GM19438 (cell line): Measurements from ENCODE around the gene RBMS3.

Source experiments
- ATAC-seq: cut with Tn5 transposase; IDR thresholded peaks from one replicate; pipeline ENCODE4 v1.9.1; 2021; ENCODE audit warnings: low read depth; ENCODE audit not compliant: unreplicated experiment

RBMS3 gene

DNA sequence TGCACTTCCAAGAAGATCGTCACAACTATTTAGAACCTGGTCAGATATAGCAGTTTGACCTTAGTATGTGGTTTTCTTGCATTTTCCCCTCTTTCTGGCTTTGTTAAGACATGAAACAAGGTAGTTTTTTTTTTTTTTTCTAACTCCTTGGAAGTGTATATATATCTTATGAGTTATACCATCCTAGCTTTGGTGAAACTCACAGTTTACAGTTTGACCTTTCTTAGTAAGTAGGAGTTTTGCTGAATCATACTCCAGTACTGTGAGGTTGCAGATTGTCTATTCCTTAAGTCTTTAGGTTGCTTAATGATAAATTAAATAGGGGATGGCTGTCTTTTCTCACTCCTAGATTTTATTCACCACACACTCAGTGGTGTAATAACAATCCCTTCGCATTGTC is 325.0 kb downstream of the RBMS3 start:
- ATAC-seq, result no peak

DNA sequence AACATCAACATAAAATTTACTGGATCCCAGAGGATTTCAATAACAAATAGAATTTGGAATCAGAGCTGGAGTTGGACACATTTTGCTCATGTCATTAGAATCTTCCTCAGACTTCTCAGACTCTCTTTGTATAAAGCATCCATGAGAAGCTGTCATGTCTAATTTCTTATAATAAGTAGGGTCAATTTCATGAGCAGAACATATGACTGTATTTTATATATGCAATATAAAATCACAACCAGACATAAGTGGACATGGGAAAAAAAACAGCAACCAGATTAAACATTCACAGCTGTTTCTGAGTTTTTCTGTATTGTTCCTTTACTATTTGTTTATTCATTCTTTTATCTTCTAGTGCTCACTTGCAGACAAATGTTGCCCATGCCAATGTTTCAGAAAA is 325.5 kb downstream of the RBMS3 start:
- ATAC-seq, result no peak

DNA sequence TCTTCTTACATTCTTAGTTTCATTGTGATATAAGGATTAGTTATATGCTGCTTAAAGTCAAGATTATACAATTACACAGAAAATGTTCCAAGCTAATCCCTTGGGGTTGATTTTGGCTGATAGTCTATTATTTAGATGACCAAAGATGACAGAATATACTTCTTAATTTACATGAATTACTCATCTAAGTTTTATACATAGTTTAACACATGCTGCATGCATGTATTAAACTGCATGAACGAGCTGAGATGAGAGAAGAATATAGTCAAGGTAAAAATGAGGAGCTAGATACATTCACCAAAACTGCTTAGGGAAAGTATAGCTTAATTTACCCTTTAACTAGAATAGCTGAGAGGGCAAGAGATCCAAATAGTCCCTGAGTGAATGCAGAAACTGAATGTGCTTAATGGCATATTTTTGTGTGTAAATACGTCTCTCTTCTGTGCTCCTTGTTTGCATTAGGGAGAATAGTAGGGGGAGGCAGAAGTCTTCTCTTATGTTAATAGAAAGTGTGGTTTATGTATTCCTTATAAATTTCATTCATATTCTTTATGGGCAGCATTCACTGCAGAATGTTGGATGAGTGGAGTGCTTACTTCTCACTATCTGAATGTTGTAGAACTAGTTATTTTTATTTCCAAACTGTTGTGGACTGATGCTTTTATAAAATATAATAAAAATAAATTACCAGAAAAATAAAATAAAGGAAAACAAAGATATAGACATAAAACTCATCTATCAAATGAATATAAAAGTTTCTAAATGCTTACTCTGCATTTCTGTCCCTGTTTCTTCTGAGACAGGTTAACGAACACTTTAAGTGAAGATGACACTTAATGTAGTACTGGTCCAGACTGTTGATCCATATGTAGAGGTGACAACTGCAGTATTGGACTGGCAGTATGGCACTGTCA is 327.8 kb downstream of the RBMS3 start:
- ATAC-seq, result no peak

DNA sequence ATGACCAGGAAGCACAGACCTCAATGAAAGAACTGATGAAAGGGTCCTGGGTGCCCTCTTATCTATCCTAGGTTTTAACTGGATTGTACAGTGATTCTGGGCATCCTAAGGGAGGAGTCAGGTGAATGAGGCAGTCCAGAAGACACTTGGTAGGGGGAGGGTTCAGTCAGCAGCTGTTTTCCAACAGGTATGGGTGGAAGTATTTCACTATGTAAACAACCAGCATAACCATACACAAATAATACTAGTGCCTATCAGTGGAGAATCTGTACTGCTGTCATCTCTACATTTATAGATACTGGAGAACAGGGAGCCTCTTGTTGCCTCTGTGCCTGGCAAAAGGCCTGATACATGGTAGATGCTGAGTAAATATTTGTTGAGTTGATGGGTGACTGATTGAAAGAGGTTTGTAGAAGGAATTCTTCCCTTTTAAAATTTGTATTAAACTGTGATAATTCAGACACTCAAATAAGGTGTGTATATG is 328.5 kb downstream of the RBMS3 start:
- no peak for ATAC-seq

DNA sequence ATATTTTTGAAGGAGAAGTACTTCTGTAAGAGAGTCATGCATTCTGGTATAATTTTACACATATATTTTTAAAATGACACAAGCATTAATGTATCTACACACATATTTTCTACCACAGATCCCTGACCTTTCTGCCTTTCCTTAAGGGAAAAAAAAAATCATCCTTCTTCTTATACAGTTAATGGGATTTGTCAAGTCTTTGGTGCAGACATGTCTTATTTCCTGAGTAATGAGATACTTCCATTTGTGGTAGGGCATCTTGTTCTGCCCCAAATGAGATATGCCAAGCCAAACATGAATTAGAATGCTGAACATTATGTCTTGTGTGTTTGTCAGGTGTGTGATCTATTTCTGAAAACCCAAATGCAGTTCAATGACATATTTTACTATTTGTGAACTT is 329.9 kb downstream of the RBMS3 start:
- no peak for ATAC-seq

DNA sequence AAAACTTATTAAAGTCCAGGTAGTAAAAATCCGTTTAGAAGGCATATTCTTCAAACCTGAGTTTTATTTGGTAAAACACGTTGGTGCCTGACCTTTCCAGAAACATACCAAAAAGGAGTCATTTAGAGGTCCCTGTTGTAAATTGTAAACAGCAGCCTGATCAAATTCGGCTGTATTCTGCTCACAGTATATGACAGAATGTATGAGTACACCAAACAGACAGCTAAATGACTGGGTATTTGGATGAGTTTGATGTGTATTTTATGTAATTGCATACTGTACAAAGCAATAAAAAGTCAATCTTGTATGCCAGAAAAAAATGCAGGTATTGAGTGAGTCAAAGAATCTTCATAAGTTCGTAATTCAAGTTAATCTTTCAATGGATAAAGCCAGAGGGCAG is 330.4 kb downstream of the RBMS3 start:
- ATAC-seq, result no peak

DNA sequence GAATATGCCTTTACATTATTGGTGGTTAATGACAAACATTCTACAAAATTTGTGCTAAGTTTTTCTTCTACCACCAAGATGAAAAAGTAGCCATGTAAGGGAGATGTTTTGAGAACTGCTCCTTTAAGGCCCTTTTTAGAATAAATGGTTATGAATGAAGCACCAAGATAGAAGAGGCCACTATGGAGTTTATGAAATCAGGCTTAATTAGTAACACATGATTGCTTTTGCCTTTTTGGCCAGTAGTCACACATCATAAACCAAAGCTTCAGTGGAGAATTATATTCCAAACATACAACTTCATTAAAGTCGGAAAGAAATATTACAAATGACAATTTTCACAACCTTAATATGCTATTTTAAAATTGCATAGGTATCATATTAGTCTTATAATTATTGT is 331.7 kb downstream of the RBMS3 start:
- ATAC-seq, result no peak

DNA sequence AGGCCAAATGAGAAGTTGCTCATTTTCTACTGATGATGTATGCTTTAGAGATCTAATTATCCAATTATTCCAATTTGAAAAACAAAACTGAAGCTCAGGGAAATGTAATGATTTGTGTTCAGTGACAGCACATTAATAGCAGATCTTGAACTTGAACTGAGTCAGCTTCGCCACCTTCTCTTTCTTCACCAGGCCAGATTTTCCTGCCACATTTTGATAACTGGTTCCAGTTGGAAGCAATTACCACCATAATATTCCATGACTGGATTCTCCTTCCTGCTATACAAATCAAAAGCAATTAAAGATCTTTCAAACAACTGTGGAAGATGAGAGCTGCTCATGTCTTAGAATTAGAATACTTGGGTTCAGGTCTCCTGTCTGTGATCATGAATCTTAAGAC is 334.1 kb downstream of the RBMS3 start:
- ATAC-seq, result no peak

DNA sequence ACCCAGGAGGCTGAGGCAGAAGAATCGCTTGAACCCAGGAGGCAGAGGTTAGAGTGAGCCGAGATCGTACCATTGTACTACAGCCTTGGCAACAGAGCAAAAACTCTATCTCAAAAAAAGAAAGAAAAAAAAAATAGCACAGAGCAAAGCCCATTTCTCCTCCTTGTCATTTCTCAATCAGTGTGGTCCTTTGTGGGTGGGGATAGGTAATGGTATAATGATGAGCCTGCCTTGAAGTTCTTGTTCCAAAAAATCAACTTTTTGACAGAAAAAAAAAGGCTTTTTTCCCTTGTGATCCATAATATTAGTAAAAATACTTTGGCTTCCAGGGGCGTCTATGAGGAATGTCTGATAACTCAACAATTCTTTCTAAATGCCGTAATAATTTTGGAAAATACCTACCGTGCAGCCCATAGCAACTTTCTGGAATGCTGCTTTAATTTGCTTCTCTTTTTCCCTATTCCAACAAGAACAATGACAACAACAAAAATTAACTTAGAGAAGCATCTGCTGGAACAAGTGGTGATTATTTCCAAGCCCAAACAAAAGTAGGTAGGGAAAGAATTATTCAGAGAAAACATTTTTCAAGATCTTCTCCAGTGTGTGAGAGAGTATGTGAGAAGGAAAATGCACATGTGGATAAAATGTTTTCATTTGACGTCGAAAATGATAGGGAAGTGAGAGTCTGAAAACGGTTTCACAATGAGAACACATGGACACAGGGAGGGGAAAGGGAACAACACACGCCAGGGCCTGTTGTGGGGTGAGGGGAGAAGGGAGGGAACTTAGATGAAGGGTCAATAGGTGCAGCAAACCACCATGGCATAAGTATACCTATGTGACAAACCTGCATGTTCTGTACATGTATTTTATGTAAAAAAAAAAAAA is 337.8 kb downstream of the RBMS3 start:
- ATAC-seq, result no peak

DNA sequence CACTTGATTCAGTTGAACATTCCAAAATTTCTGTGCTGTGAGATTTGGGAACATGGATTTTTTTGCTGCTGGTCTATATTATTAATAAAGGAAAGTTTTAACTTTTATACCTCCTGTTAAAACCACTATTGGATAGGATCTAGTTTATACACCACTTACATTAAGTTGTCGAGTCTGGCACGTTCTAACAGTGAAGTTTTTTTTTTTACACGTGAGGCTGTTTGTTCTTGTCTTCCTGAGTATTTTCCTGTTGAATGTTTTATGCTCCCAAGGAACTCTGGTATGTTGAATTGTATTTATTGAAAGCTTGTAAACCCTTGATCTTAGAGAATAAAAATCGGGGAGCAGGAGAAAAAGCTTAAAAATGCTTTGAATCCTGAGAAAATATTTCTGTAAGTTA is 338.8 kb downstream of the RBMS3 start:
- ATAC-seq, result no peak

DNA sequence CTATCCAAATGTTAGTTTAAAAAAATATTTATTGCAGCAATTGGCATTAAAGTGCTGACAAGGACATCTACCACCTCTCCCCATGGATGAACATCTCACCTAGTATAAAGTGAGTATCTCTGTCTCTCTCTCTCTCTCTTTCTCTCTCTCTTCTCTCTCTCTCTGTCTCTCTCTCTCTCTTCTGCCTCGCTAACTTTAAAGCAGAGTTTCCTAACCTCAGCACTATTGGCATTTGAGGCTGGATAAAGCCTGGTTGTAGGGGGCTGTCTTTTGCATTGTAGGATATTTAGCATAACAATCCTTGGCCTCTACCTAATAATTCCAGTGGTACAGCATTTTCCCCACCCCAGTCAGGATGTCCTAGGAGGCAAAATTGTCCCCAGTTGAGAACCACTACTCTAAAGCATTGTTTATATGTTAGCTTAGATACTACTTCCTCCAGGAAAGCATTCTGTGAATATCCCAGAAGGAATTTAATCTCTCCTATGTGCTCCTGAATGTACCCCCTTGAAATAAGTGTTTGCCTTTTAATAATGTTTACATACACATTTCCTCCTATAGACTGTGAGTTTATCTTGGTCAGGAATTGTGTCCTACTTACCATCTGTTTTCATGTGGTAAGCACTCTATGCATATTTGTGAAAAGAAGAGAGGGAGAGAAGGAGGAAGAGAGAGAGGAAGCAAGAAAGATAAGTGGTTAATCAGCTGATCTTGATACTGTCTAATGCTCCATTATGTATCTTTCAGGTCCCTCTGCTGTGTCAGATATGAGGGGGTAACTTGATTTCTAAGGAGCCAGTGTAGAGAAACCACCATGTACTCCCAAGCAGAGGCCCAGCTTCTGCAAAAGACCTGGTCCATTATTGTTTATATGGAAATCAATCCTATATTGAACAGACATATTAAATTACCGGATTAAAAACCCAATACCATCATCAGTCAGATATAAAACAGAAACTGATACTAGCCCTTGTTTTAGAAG is 346.6 kb downstream of the RBMS3 start:
- ATAC-seq, result no peak

DNA sequence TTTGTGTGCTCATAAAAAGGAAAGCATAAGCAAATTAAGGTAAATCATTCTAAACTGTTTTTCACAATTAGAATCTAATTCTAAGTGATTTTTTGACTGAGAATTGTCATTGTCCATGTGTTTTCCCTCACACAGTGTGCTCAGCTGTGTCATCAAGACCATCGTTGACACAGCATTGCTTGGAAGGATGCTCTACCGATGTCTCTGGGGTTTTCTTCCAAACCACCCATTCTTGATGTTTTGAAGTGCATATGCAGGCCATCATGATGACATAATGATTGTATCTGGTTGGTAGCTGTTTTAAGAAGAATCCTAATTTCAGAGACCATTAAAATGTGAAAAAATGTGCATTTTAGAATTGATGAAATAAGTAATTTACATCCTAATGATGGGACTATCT is 347.9 kb downstream of the RBMS3 start:
- no peak for ATAC-seq

DNA sequence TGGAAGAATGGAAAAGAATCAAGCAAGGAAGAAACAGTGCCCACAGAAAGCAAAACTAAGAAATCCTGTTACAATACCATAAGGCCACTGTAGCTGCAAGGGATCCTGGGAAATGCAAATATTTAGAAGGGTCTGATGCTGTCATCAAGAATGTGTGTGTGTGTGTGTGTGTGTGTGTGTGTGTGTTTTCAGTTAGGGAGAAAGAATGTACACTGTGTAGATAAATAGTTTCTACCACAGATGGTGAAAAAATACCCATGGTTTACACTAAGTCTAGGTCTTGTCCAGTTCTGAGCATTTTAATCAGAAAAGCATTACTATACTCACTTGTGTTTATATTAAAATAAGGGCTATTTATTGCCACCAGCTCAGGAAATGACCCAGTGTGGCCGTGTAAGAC is 355.0 kb downstream of the RBMS3 start:
- no peak for ATAC-seq

DNA sequence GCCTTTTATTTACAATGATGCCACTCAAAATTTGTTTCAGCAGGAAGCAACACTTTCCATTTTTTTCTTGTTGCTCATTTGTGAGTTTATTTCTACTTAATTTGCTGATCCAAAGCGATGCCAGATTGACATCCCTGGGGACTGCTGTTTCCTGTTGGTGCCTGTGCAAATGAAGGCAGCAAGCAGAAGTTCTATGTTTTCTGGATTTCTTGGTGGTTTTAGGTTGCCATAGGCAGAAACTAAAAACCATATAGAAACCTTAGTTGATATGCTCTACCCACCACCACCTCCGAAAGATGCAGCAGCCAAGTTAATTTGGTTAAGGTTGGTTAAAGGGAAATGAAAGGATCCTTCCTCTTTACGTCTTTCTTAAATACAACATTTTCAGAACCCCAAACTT is 356.2 kb downstream of the RBMS3 start:
- ATAC-seq, result no peak

DNA sequence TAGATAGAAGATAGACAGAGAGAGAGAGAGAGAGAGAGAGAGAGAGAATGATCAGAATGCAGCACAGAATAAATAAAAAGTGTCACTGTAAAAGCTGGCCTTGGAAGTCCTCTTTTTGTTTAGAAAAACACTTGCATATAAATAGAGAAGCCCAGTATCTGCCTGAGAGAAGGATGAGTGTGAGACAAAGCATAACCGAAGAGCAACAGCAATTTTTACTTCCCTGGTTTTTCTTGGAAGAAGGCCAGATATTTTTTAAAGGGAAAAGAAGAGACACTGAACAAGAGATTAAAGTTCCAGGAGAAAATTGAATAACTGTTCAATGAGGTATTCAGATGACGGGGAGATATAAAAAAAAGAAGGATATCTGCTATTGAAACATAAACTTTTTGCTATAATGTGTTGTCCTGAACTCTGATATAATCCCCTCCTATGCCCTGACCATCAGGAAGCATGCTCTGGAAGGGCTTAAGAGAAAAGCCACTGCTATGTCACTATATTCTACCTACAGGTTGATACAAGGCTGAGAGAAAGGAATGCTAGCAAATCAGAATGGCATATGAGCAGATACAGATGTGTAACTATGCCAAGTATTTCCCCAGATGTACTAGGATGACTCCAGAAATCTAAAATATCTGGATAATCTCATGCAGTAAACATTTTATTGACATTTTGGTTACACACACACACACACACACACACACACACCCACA is 358.9 kb downstream of the RBMS3 start:
- ATAC-seq, result no peak

DNA sequence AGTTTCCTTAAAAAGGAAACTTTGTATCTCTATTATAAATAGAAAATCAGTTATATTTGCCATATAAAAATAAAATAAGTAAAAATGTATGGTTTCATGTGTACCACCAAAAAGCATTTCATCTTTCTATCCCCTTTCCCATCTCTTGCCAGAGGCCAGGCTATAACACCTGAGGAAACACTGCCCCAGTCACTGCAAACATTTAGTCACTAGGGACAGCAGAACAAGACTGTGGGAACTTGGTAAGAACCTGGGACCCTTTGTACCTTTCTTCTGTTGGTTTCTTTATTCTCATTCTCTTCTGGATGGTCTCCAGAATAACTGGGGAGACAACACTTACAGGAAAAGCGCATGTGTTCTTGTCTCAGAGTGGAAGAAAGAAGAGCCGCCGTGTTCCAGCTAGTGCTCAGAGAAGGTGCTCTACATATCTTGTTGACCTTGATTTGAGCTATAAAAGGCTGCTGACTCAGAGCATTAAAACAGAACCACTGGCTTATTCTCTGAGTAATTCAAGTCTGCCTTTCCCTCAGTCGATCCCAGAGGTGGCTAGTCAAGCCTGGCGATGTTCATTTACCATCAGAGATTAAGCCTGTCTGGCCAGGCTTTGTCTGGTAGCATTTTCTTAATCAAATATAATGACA is 361.6 kb downstream of the RBMS3 start:
- no peak for ATAC-seq

DNA sequence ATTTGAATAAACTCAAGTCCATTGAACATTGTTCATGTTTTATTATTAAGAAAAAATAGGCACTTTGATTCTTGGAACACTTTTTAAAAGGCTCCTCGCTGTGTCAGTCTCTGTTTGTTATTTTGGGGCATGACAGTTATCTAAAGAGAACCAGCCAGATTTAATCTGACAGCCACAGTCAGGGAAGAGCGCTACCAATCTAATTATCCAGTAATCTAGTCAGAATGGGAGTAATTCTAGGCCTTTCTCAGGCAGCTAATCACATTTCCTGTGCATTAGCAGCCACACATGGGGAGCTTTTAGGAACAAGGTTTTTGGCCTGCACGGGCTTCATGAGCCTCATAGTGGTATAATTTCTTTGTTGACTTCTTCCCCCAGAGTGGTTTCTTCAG is 362.2 kb downstream of the RBMS3 start:
- ATAC-seq, result no peak

DNA sequence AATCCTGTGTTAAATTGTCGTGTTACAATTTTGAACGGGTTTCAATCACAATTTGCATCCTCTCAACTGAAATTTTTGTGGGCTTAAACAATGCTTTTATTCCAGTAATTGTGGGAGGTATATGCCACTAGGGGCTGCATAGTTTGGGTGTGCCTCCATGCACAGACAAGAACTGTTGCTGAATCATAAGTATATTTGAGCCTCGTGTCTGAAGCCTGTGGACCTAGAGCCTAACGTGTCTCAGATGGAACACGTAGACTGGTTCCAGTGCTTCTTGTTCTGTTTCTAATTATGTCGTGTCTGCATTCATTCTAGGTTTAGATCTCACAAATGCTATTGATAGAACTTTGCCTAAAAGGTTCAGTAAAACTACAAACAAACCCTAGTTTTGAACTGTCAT is 363.4 kb downstream of the RBMS3 start:
- no peak for ATAC-seq

DNA sequence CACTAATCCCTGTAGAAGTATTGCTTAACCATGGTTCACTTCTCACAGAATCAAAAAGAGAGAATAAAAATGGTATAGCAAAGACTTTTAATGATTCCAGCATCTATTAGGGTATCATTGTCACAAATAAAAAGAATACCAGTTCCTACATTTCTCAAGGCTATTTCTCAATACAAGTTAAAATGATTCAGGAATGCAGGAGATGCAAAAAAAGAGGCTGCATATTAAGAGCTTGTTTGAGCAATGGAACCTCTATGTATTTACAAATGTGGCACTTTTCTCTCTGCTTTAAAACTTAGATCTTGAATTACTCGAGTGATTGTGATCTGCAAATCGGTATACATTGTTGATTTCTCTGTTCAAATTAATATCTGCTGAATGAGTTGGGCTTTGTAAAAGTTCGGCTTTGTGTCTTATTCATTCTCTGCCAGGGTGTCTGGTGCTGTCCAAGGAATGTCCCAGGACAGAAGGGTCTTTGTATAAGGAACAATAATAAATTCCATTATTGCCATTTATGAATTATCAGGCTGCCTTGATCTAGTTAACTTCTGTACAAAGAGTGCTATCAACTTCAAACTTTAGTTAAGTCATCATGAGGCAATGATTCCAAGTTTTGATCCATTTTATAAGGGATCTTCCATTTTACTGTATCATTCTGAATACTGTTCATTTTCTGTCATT is 364.2 kb downstream of the RBMS3 start:
- no peak for ATAC-seq
